Measurements from ENCODE around the gene LYPD6. TPM values are rescaled to one million over a fixed set of nuclear protein-coding genes. Genes with fewer than 3 reads are reported as not detected.

LYPD6 gene
- total RNA-seq, 1 experiment from 2014 or later = 1.2 TPM

GRCh38 chr2:149348291-149348690, 17.9 kb downstream of the LYPD6 start:
- no peak for DNase-seq (ENCODE audit: low spot score)

GRCh38 chr2:149353421-149353820, 23.0 kb downstream of the LYPD6 start:
- DNase-seq (ENCODE audit: low spot score) = no peak

- no peak for DNase-seq (ENCODE audit: low spot score)
These were observed 25.5 kb downstream of the LYPD6 start for GRCh38 chr2:149355716-149356422.

DNA sequence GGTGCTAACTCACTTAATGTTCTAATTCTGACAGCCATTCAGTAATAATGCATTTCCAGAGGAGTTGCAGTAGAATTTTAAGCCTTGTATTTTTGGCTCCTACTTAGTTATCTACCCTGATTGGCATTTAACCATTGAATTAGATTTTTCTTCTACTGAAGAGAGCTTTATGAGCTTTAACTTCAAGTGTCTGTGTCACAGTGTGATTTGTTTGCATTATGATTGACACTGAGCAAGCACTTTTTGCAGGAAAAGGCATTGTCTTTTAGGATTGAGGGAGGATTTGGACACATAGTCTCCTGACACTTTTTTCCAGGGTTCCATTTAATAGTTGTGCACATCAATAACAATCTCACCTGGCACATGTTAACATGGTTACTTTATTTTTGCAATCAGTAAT, 26.7 kb downstream of the LYPD6 start:
- DNase-seq (ENCODE audit: low spot score) = no peak

DNA sequence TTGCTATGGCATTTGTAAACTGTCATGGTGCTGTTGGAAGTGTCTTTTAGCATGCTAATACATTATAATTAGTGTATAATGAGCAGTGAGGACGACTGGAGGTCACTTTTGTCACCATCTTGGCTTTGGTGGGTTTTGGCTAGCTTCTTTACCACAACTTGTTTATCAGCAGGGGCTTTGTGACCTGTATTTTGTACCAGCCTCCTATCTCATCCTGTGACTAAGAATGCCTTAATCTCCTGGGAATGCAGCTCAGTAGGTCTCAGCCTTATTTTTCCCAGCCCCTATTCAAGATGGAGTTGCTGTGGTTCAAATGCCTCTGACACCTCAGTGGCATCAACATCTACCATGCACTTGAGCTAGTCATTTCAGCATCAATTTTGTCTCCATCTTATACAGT, 29.7 kb downstream of the LYPD6 start:
- DNase-seq (ENCODE audit: low spot score) = no peak

GRCh38 chr2:149363958-149364357, 33.6 kb downstream of the LYPD6 start:
- DNase-seq (ENCODE audit: low spot score) = no peak

- DNase-seq (ENCODE audit: low spot score) = no peak
These were observed 34.5 kb downstream of the LYPD6 start for GRCh38 chr2:149364839-149365238.

GRCh38 chr2:149365931-149366583, 35.7 kb downstream of the LYPD6 start:
- DNase-seq (ENCODE audit: low spot score) = peak; percentile 83

- no peak for DNase-seq (ENCODE audit: low spot score)
These were observed 39.8 kb downstream of the LYPD6 start for GRCh38 chr2:149370061-149370775.

DNA sequence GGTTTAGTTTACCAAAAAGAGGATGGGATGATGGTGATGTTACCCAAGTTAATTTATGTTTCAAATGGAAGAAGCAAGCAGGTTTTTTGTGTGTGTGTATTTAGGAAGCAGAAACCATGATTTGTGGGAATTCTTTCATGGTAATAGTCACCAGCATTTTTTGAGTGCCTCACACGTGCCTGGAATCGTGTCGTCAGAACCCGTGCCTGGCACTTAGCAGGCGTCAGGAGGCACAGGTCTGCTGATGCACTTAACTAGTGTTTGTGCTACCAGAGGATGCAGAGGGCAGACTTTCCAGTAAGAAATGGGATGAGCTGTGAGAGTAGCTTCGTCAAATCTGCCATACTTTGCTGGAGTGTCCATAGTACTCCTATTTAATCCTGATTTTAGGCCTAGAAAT, 41.1 kb downstream of the LYPD6 start:
- no peak for DNase-seq (ENCODE audit: low spot score)

- no peak for DNase-seq (ENCODE audit: low spot score)
These were observed 45.5 kb downstream of the LYPD6 start for GRCh38 chr2:149375801-149376361.

DNA sequence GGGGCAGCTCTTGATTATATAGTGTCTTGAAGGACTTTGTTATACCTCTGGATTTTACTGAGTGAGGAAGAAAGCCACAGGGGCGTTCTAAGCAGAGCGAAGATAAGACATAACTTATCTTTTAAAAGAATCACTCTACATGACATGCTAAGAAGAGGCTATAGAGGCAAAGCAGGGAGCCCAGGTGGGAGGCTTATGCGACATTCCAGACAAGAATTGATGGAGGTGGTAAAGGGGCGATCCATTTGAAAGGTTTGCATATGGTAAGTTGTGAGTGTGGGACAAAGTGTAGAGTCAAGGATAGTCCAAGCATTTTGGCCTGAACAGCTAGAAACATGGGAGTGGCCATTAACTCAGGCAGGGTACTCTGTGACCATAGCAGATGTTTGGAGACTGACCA, 49.8 kb downstream of the LYPD6 start:
- no peak for DNase-seq (ENCODE audit: low spot score)

DNA sequence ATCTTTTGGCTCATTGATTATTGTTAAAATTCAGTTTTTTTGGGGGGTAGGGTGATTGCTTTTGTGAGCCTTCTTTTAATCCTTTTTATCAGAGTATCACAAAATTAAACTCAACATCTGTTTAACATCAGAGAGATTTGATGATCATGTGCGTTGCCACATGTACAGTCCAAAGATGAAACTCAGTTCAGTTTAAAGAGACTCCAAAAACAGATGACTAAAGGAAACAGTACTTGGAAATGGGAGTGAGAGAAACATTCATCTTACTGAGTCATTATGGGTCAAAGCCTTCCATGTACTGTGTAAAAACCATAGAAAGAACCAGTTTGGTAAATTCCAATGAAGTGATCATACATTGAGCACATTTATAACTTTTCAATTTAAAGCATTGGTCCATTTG, 53.0 kb downstream of the LYPD6 start:
- no peak for DNase-seq (ENCODE audit: low spot score)

DNA sequence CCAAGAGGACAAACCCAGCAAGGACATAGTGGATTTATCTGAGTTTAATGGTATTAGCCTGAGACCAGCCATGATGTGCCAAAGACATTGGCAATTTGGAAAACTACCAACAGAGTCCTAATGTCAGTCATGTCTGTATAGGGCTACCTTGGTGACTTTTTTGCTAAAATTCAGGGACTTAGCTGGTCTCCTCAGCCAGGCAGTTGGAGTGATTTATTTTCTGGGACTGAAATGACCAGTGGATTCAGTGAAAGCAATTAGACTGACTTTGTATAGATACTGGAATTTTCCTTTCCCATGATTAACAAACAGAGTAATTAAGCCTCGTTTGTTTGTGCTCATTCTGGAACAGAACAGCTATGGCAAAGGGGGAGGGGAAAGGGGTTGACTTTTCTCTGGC, 55.0 kb downstream of the LYPD6 start:
- DNase-seq (ENCODE audit: low spot score) = no peak

- DNase-seq (ENCODE audit: low spot score) = no peak
These were observed 57.0 kb downstream of the LYPD6 start for GRCh38 chr2:149387411-149387810.

DNA sequence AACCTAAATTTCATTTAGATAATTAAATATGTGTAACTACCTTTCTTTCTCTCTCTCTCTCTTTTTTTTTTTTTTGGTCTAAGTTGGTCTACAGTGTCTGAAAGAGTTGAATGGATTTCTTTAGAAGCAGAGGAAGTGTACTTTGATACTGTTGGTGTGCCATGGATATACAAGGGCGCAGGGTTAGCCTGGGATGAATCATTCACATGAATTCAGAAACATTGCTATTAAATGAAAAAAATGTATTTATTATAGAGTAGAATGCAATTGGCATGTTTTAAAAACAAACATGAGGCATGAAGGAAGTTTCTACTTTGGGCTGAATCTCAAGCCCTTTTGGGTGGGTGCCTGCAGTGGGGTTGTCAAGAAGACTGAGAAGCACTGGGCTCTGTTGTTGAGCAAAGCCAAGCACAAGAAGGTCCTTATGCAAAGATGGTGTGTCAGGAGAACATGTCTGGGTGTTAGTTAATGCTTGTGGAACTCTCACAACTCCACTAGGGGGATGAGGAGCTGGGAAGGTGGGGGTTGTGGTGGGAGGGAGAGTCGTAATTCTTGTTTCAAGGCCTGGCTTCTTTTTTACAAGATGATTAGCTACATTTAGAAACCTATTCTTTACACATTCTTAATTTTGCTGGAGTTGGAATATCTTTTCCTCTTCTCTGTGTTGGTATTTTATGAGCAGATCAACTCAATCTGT, 57.9 kb downstream of the LYPD6 start:
- DNase-seq (ENCODE audit: low spot score) = peak; percentile 11

- DNase-seq (ENCODE audit: low spot score) = no peak
These were observed 59.2 kb downstream of the LYPD6 start for GRCh38 chr2:149389506-149390167.

GRCh38 chr2:149393614-149394013, 63.2 kb downstream of the LYPD6 start:
- no peak for DNase-seq (ENCODE audit: low spot score)

GRCh38 chr2:149394864-149395263, 64.5 kb downstream of the LYPD6 start:
- no peak for DNase-seq (ENCODE audit: low spot score)

- no peak for DNase-seq (ENCODE audit: low spot score)
These were observed 69.7 kb downstream of the LYPD6 start for GRCh38 chr2:149399934-149400615.

DNA sequence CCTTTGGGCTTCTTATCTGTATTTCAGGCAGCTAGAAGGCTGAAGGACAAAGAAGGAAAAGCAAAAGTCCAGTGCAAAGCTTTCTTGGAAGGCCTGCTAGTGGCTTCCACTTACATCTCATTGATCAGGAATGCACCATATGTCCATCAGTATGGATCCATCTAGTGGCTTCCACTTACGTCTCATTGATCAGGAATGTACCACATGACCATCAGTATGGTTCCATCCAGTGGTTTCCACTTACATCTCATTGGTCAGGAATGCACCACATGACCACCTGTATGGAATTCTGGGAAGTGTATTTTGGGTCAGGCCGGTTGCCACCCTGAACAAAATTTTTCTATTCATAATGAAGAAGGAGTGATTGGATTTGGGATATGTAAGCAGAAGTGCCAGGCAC, 70.6 kb downstream of the LYPD6 start:
- DNase-seq (ENCODE audit: low spot score) = no peak
